H9 (cell line): ENCODE measurements around the gene TP53BP2. TPM values are rescaled to one million over a fixed set of nuclear protein-coding genes. Genes with fewer than 3 reads are reported as not detected.

Source experiments
- DNase-seq: peaks from one replicate; pipeline ENCODE4 v3.0.0-alpha.2; 2017
- H2AFZ ChIP-seq: one replicate; pipeline ENCODE4 v1.6.1; 2013; ENCODE audit warnings: mild to moderate bottlenecking, low read length, control low read depth, moderate library complexity
- H2AK5ac ChIP-seq: 2 replicates; pipeline ENCODE4 v1.6.1; 2013; ENCODE audit warnings: low read length, control low read depth, mixed read lengths; ENCODE audit not compliant: insufficient read length
- H2BK120ac ChIP-seq: one replicate; pipeline ENCODE4 v1.6.1; 2013; ENCODE audit warnings: low read depth, mild to moderate bottlenecking, low read length, control low read depth, inconsistent platforms; ENCODE audit not compliant: poor library complexity, severe bottlenecking
- H2BK12ac ChIP-seq: 2 replicates; pipeline ENCODE4 v1.6.1; 2013; ENCODE audit warnings: low read length, control low read depth, mixed read lengths, low read depth; ENCODE audit not compliant: insufficient read length
- H2BK15ac ChIP-seq: 2 replicates; pipeline ENCODE4 v1.6.1; 2013; ENCODE audit warnings: low read depth, low read length, control low read depth
- H2BK20ac ChIP-seq: one replicate; pipeline ENCODE4 v1.6.1; 2013; ENCODE audit warnings: low read depth, mild to moderate bottlenecking, low read length, control low read depth, inconsistent platforms; ENCODE audit not compliant: poor library complexity, severe bottlenecking
- H2BK5ac ChIP-seq: 2 replicates; pipeline ENCODE4 v1.6.1; 2013; ENCODE audit warnings: low read length, control low read depth, mixed read lengths; ENCODE audit not compliant: insufficient read length
- H3K14ac ChIP-seq: 2 replicates; pipeline ENCODE4 v1.6.1; 2013; ENCODE audit warnings: low read length, control low read depth; ENCODE audit not compliant: insufficient read depth
- H3K18ac ChIP-seq: 2 replicates; pipeline ENCODE4 v1.6.1; 2013; ENCODE audit warnings: low read depth, mild to moderate bottlenecking, mixed read lengths, low read length, control low read depth; ENCODE audit not compliant: insufficient read length
- H3K23ac ChIP-seq: 2 replicates; pipeline ENCODE4 v1.6.1; 2013; ENCODE audit warnings: low read length, control low read depth, mixed read lengths, low read depth; ENCODE audit not compliant: insufficient read length
- H3K23me2 ChIP-seq: 2 replicates; pipeline ENCODE4 v1.6.1; 2013; ENCODE audit warnings: low read depth, mild to moderate bottlenecking, mixed read lengths, low read length, control low read depth; ENCODE audit not compliant: insufficient read length, poor library complexity, severe bottlenecking
- H3K27ac ChIP-seq: 2 replicates; pipeline ENCODE4 v1.5.1; 2013; ENCODE audit warnings: low read length, control low read depth, mixed read lengths, low read depth; ENCODE audit not compliant: insufficient read length
- H3K27me3 ChIP-seq: 2 replicates; pipeline ENCODE4 v1.6.1; 2013; ENCODE audit warnings: low read length, control low read depth, inconsistent platforms; ENCODE audit not compliant: insufficient read depth
- H3K4ac ChIP-seq: 2 replicates; pipeline ENCODE4 v1.6.1; 2013; ENCODE audit warnings: low read depth, mild to moderate bottlenecking, control low read depth, inconsistent platforms, low read length, moderate library complexity
- H3K4me1 ChIP-seq: 2 replicates; pipeline ENCODE4 v1.6.1; 2013; ENCODE audit warnings: low read length, control low read depth, inconsistent platforms; ENCODE audit not compliant: insufficient read depth
- H3K4me2 ChIP-seq: 2 replicates; pipeline ENCODE4 v1.6.1; 2013; ENCODE audit warnings: low read length, control low read depth, mixed read lengths; ENCODE audit not compliant: insufficient read length, insufficient read depth
- H3K56ac ChIP-seq: 2 replicates; pipeline ENCODE4 v1.6.1; 2013; ENCODE audit warnings: low read depth, mild to moderate bottlenecking, mixed read lengths, low read length, control low read depth; ENCODE audit not compliant: insufficient read length
- H3K79me1 ChIP-seq: 2 replicates; pipeline ENCODE4 v1.6.1; 2013; ENCODE audit warnings: low read depth, mild to moderate bottlenecking, moderate library complexity, low read length, control low read depth, inconsistent platforms; ENCODE audit not compliant: insufficient read depth, poor library complexity, severe bottlenecking
- H3K79me2 ChIP-seq: 2 replicates; pipeline ENCODE4 v1.6.1; 2013; ENCODE audit warnings: low read length, control low read depth, inconsistent platforms; ENCODE audit not compliant: insufficient read depth
- H3K9ac ChIP-seq: 2 replicates; pipeline ENCODE4 v1.6.1; 2013; ENCODE audit warnings: low read length, control low read depth, mixed read lengths; ENCODE audit not compliant: insufficient read length; ENCODE audit errors: extremely low read depth
- H3K9me3 ChIP-seq: one replicate; pipeline ENCODE4 v1.6.1; 2013; ENCODE audit warnings: low read depth, low read length, inconsistent platforms; ENCODE audit not compliant: control insufficient read depth
- H3T11ph ChIP-seq: one replicate; pipeline ENCODE4 v1.6.1; 2013; ENCODE audit warnings: mild to moderate bottlenecking, low read length, control low read depth, inconsistent platforms
- H4K20me1 ChIP-seq: one replicate; pipeline ENCODE4 v1.6.1; 2013; ENCODE audit not compliant: control insufficient read depth, insufficient read length, insufficient read depth
- H4K5ac ChIP-seq: 2 replicates; pipeline ENCODE4 v1.6.1; 2013; ENCODE audit warnings: low read depth, mild to moderate bottlenecking, mixed read lengths, low read length, control low read depth; ENCODE audit not compliant: insufficient read length
- H4K8ac ChIP-seq: replicated peaks from 2 replicates; pipeline ENCODE4 v1.6.1; 2013; ENCODE audit warnings: low read length, control low read depth, mixed read lengths, low read depth; ENCODE audit not compliant: insufficient read length
- H4K91ac ChIP-seq: 2 replicates; pipeline ENCODE4 v1.6.1; 2013; ENCODE audit warnings: low read depth, mild to moderate bottlenecking, moderate library complexity, mixed read lengths, low read length, control low read depth; ENCODE audit not compliant: insufficient read length
- H3K27ac Mint-ChIP-seq, 3 experiments: 2 replicates in 2 of 3; 3 replicates in 1 of 3; pipeline ENCODE4 v1.8.0; 2020 to 2021; ENCODE audit warnings: mixed read lengths in 3 of 3, mild to moderate bottlenecking in 1 of 3, moderate library complexity in 1 of 3
- H3K27me3 Mint-ChIP-seq: 2 replicates; pipeline ENCODE4 v1.8.0; 2021; ENCODE audit warnings: low read depth, mild to moderate bottlenecking, moderate library complexity, mixed read lengths
- H3K36me3 Mint-ChIP-seq, 3 experiments: 2 replicates in 2 of 3; 3 replicates in 1 of 3; pipeline ENCODE4 v1.8.0; 2020 to 2021; ENCODE audit warnings: low read depth in 3 of 3, mixed read lengths in 3 of 3; ENCODE audit not compliant: insufficient read depth in 1 of 3
- H3K4me1 Mint-ChIP-seq, 2 experiments: 2 replicates each; pipeline ENCODE4 v1.8.0; 2020; ENCODE audit warnings: mixed read lengths in 2 of 2
- H3K4me3 Mint-ChIP-seq, 2 experiments: 2 replicates in 1 of 2; 3 replicates in 1 of 2; pipeline ENCODE4 v1.8.0; 2020 to 2021; ENCODE audit warnings: mild to moderate bottlenecking in 2 of 2, mixed read lengths in 2 of 2, moderate library complexity in 1 of 2
- H3K9me3 Mint-ChIP-seq, 2 experiments: 2 replicates in 1 of 2; 3 replicates in 1 of 2; pipeline ENCODE4 v1.8.0; 2020; ENCODE audit warnings: mild to moderate bottlenecking in 2 of 2, mixed read lengths in 2 of 2, moderate library complexity in 1 of 2
- CTCF ChIP-seq: fragments of 200-600 bp; sonication (generic); conservative IDR thresholded peaks from 3 replicates; pipeline ENCODE4 v1.8.0; 2021; ENCODE audit warnings: antibody characterized with exemption, mild to moderate bottlenecking
- WGBS: extraction: QIAGEN DNeasy Blood & Tissue Kit; methylation state at CpG from one replicate; pipeline ENCODE4 v1.1.7; 2013; ENCODE audit warnings: missing lambda C conversion rate, low lambda C conversion rate, mixed read lengths; ENCODE audit not compliant: insufficient read length; ENCODE audit errors: extremely low coverage; 5-methylcytosine and 5-hydroxymethylcytosine counted together
- total RNA-seq: library from RNA; stranded (reverse); gene quantifications from 2 replicates; pipeline ENCODE4 v1.2.1, GENCODE V29; 2021

The TP53BP2 gene
- total RNA-seq, 1 experiment from 2014 or later, result 49.7 TPM

- H3K9ac ChIP-seq, result no peak overlapping the region
- no peaks in the 10 kb centered on the region for H3K27me3 ChIP-seq
- H3K27ac ChIP-seq, result no peak overlapping the region
- H2BK12ac ChIP-seq, result no peak overlapping the region
- Mint-ChIP-seq H3K4me1 (no peaks in the 10 kb centered on the region), H3K4me3 (no peak overlapping the region), H3K27ac (no peak overlapping the region), H3K36me3 (peaks cover 0 to 2% (median 0%) of the 10 kb centered on the region in 3 experiments; a peak in 1 of 7 replicates), H3K27me3 (peaks cover 9% of the 10 kb centered on the region), H3K9me3 (0 out of 5 replicates have a peak, but pooled peaks cover 0 to 3% of the 10 kb centered on the region in 2 experiments)
- H3K23me2 ChIP-seq, result no peaks in the 10 kb centered on the region
- H3K9me3 ChIP-seq, result no peaks in the 10 kb centered on the region
- no peaks in the 10 kb centered on the region for H4K20me1 ChIP-seq
- H2BK5ac ChIP-seq, result no peak overlapping the region
- no peak overlapping the region for H4K91ac ChIP-seq
- H3T11ph ChIP-seq, result no peak overlapping the region
- no peak overlapping the region for H2BK120ac ChIP-seq
- no peaks in the 10 kb centered on the region for H3K79me1 ChIP-seq
- no peak overlapping the region for H2BK20ac ChIP-seq
- H2AK5ac ChIP-seq, result no peak overlapping the region
- H3K18ac ChIP-seq, result no peak overlapping the region
- no peak overlapping the region for H3K14ac ChIP-seq
- no peak overlapping the region for H4K8ac ChIP-seq
- H2AFZ ChIP-seq, result no peak overlapping the region
- H3K4me1 ChIP-seq, result no peaks in the 10 kb centered on the region
- H3K79me2 ChIP-seq, result no peaks in the 10 kb centered on the region
- H3K23ac ChIP-seq, result no peak overlapping the region
- no peak overlapping the region for H4K5ac ChIP-seq
- WGBS, result no CpG with 5 or more reads among the region's 1 CpG
- H3K4me2 ChIP-seq, result no peak overlapping the region
- H3K56ac ChIP-seq, result no peak overlapping the region
- H3K4ac ChIP-seq, result no peak overlapping the region
- no peak overlapping the region for H2BK15ac ChIP-seq
- no peak for TF ChIP-seq CTCF
- DNase-seq, result no peak
Observed at GRCh38 chr1:223861904-223862303, 16.2 kb upstream of the TP53BP2 start.
